GM18951 (cell line): ENCODE data around the gene GAS2L1.

Source experiments
- POLR2A ChIP-seq: IDR thresholded peaks from 4 replicates; pipeline ENCODE4 v1.6.1; 2011; ENCODE audit warnings: mild to moderate bottlenecking; ENCODE audit not compliant: insufficient read length, insufficient read depth; ENCODE audit errors: extremely low read depth
- in situ Hi-C: fragments of 300-500 bp; cut with MboI; formaldehyde crosslinking; loops from one replicate; pipeline ENCODE4 v1.12.0; 2022; ENCODE audit warnings: low sequenced_read_pairs, mixed read lengths, inconsistent platforms; ENCODE audit not compliant: unreplicated experiment

GAS2L1 gene

GRCh38 chr22:29308791-29309262 lies 2.4 kb downstream of the GAS2L1 start:
- no peak for TF ChIP-seq POLR2A
- in situ Hi-C loops: no loop called here

- in situ Hi-C loops: no loop called here
These were observed 3.0 kb downstream of the GAS2L1 start for GRCh38 chr22:29309332-29310064.

GRCh38 chr22:29310065-29310862 lies 3.8 kb downstream of the GAS2L1 start:
- no peak for TF ChIP-seq POLR2A
- in situ Hi-C loops: no loop called here

More at GRCh38 chr22:29309332-29310064, 3.0 kb downstream of the GAS2L1 start:
- no peak for TF ChIP-seq POLR2A

- in situ Hi-C loops: no loop called here
- TF ChIP-seq POLR2A: no peak
These were observed 4.5 kb downstream of the GAS2L1 start for GRCh38 chr22:29310863-29311339.

- in situ Hi-C loops: no loop called here
- TF ChIP-seq POLR2A: no peak
These were observed 5.2 kb downstream of the GAS2L1 start for GRCh38 chr22:29311464-29312217.

- in situ Hi-C loops: no loop called here
- TF ChIP-seq POLR2A: no peak
These were observed 6.0 kb downstream of the GAS2L1 start for GRCh38 chr22:29312218-29313125.

GRCh38 chr22:29313126-29313575 lies 6.7 kb downstream of the GAS2L1 start:
- in situ Hi-C loops: no loop called here
- TF ChIP-seq POLR2A: no peak

GRCh38 chr22:29313576-29314466 lies 7.4 kb downstream of the GAS2L1 start:
- in situ Hi-C loops: no loop called here
- no peak for TF ChIP-seq POLR2A

GRCh38 chr22:29314537-29315285 lies 8.3 kb downstream of the GAS2L1 start:
- TF ChIP-seq POLR2A: no peak
- in situ Hi-C loops: no loop called here

GRCh38 chr22:29315286-29316140 lies 9.1 kb downstream of the GAS2L1 start, which contains the start of gene RASL10A:
RASL10A (minus strand) TSS chr22:29315697; CDS start chr22:29315246, 451 bp downstream.
- in situ Hi-C loops: no loop called here
- no peak for TF ChIP-seq POLR2A
